ENCODE data around the gene LGALS9.
"Not testable (repeated sequence)": the region's sequence is repeated elsewhere in the genome, so short reads cannot be mapped to it uniquely, and the experiment has no call there.

The LGALS9 gene

GRCh38 chr17:27631897-27632725 is 1.1 kb downstream of the LGALS9 start:
- no peak for DNase-seq (ENCODE audit: low spot score)

GRCh38 chr17:27632766-27633165 is 1.8 kb downstream of the LGALS9 start:
- DNase-seq (ENCODE audit: low spot score) = peak; percentile 62

GRCh38 chr17:27633312-27634025 is 2.5 kb downstream of the LGALS9 start:
- no peak for DNase-seq (ENCODE audit: low spot score)

GRCh38 chr17:27634026-27634335 is 3.0 kb downstream of the LGALS9 start:
- no peak for DNase-seq (ENCODE audit: low spot score)

- no peak for DNase-seq (ENCODE audit: low spot score)
Measured at GRCh38 chr17:27634776-27635175, 3.8 kb downstream of the LGALS9 start.

- no peak for DNase-seq (ENCODE audit: low spot score)
Measured at GRCh38 chr17:27635275-27635823, 4.4 kb downstream of the LGALS9 start.

GRCh38 chr17:27636005-27636520 is 5.1 kb downstream of the LGALS9 start:
- DNase-seq (ENCODE audit: low spot score) = not testable (repeated sequence)

- not testable (repeated sequence) for DNase-seq (ENCODE audit: low spot score)
Measured at GRCh38 chr17:27637818-27638217, 6.8 kb downstream of the LGALS9 start.

GRCh38 chr17:27638415-27638914 is 7.5 kb downstream of the LGALS9 start:
- not testable (repeated sequence) for DNase-seq (ENCODE audit: low spot score)

GRCh38 chr17:27640790-27641189 is 9.8 kb downstream of the LGALS9 start:
- DNase-seq (ENCODE audit: low spot score) = no peak

GRCh38 chr17:27644586-27644985 is 13.6 kb downstream of the LGALS9 start:
- no peak for DNase-seq (ENCODE audit: low spot score)

GRCh38 chr17:27645621-27646020 is 14.6 kb downstream of the LGALS9 start:
- not testable (repeated sequence) for DNase-seq (ENCODE audit: low spot score)

- DNase-seq (ENCODE audit: low spot score) = no peak
Measured at GRCh38 chr17:27646232-27646631, 15.2 kb downstream of the LGALS9 start.

GRCh38 chr17:27647765-27648164 is 16.8 kb downstream of the LGALS9 start:
- DNase-seq (ENCODE audit: low spot score) = no peak

- not testable (repeated sequence) for DNase-seq (ENCODE audit: low spot score)
Measured at GRCh38 chr17:27649111-27649571, 18.2 kb downstream of the LGALS9 start.

GRCh38 chr17:27649929-27650328 is 18.9 kb downstream of the LGALS9 start:
- peak; percentile 61 for DNase-seq (ENCODE audit: low spot score)

GRCh38 chr17:27650836-27651235 is 19.8 kb downstream of the LGALS9 start:
- no peak for DNase-seq (ENCODE audit: low spot score)

- no peak for DNase-seq (ENCODE audit: low spot score)
Measured at GRCh38 chr17:27651411-27652345, 20.7 kb downstream of the LGALS9 start.

- not testable (repeated sequence) for DNase-seq (ENCODE audit: low spot score)
Measured at GRCh38 chr17:27653449-27653971, 22.5 kb downstream of the LGALS9 start.

GRCh38 chr17:27654136-27654535 is 23.1 kb downstream of the LGALS9 start:
- DNase-seq (ENCODE audit: low spot score) = no peak
